HG02759 (cell line): ENCODE results near the gene ACD.

Experiments
- ATAC-seq: cut with Tn5 transposase; IDR thresholded peaks from one replicate; pipeline ENCODE4 v1.9.1; 2021; ENCODE audit warnings: mild to moderate bottlenecking, moderate library complexity; ENCODE audit not compliant: unreplicated experiment

ACD gene

GRCh38 chr16:67648088-67648763 lies 11.8 kb downstream of the ACD start:
- no peak for ATAC-seq

GRCh38 chr16:67647681-67648080 lies 12.4 kb downstream of the ACD start:
- no peak for ATAC-seq

- ATAC-seq = no peak
These were observed 12.9 kb downstream of the ACD start for GRCh38 chr16:67647111-67647651.

- no peak for ATAC-seq
These were observed 14.5 kb downstream of the ACD start for GRCh38 chr16:67645397-67646121.

- ATAC-seq = no peak
These were observed 16.0 kb downstream of the ACD start for GRCh38 chr16:67644038-67644437.

- no peak for ATAC-seq
These were observed 18.0 kb downstream of the ACD start for GRCh38 chr16:67641779-67642708.

GRCh38 chr16:67637625-67638024 lies 22.4 kb downstream of the ACD start:
- no peak for ATAC-seq

GRCh38 chr16:67636713-67637112 lies 23.3 kb downstream of the ACD start:
- no peak for ATAC-seq

- no peak for ATAC-seq
These were observed 27.5 kb downstream of the ACD start for GRCh38 chr16:67632415-67633172.

GRCh38 chr16:67628216-67628615 lies 31.8 kb downstream of the ACD start:
- ATAC-seq = no peak

- no peak for ATAC-seq
These were observed 46.3 kb downstream of the ACD start for GRCh38 chr16:67613808-67614207.

- no peak for ATAC-seq
These were observed 51.7 kb downstream of the ACD start for GRCh38 chr16:67608364-67608763.
